Mesothelial cell of epicardium (in vitro differentiated cells): ENCODE measurements around the gene ACTN4. TPM values are rescaled to one million over a fixed set of nuclear protein-coding genes. Genes with fewer than 3 reads are reported as not detected.
A peak's percentile ranks its signal among the peaks of the same experiment; 100 is the strongest.

Experiments
- DNase-seq, 2 experiments: peaks; one replicate each; pipeline ENCODE4 v3.0.0; 2021; ENCODE audit warnings: low spot score in 2 of 2; ENCODE audit not compliant: unreplicated experiment in 2 of 2
- H3K27ac Mint-ChIP-seq: 2 replicates; pipeline ENCODE4 v1.8.0; 2021; ENCODE audit warnings: mixed read lengths
- H3K27me3 Mint-ChIP-seq: 2 replicates; pipeline ENCODE4 v1.8.0; 2021; ENCODE audit warnings: low read depth, mixed read lengths
- H3K36me3 Mint-ChIP-seq: 2 replicates; pipeline ENCODE4 v1.8.0; 2021; ENCODE audit warnings: mixed read lengths
- H3K4me1 Mint-ChIP-seq: 2 replicates; pipeline ENCODE4 v1.8.0; 2021; ENCODE audit warnings: mixed read lengths
- H3K4me3 Mint-ChIP-seq: 2 replicates; pipeline ENCODE4 v1.8.0; 2021; ENCODE audit warnings: mild to moderate bottlenecking, moderate library complexity, mixed read lengths
- H3K9me3 Mint-ChIP-seq: 2 replicates; pipeline ENCODE4 v1.8.0; 2021; ENCODE audit warnings: mixed read lengths
- total RNA-seq: library from RNA; stranded (reverse); gene quantifications from 3 replicates; pipeline ENCODE4 v1.2.1, GENCODE V29; 2021
- TF ChIP-seq, protein P1 (sequence below): fragments of 200-600 bp; sonication (generic); IDR thresholded peaks from one replicate; pipeline ENCODE4 v1.5.0; 2021; ENCODE audit warnings: antibody characterized with exemption; ENCODE audit not compliant: unreplicated experiment

The ACTN4 gene
- total RNA-seq, 1 donor from 2014 or later = 452 TPM

DNA sequence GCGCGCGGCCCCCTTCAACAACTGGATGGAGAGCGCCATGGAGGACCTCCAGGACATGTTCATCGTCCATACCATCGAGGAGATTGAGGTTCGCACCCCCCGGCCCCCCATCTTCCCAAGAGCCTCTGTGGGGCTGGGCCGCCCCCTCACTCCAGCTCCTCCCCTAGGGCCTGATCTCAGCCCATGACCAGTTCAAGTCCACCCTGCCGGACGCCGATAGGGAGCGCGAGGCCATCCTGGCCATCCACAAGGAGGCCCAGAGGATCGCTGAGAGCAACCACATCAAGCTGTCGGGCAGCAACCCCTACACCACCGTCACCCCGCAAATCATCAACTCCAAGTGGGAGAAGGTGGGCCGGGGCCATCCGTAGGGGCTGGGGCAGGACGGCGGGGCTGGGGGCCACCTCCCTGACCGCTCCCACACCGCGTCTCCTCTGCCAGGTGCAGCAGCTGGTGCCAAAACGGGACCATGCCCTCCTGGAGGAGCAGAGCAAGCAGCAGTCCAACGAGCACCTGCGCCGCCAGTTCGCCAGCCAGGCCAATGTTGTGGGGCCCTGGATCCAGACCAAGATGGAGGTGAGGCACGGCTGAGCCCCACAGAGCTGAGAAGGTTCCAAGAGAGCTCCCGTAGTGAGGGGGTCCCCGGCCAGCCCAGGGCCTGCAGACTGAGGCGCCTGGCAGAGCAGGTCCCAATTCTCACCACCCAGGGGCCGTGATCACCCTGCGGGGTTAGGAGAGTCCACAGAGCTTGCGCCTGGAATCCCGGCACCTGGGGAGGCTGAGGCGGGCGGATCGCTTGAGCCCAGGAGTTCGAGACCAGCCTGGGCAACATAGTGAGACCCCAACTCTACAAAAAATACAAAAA, 76.8 kb downstream of the ACTN4 start:
- peaks cover 3% of the 10 kb centered on the region for H3K36me3 Mint-ChIP-seq
- H3K27ac Mint-ChIP-seq = no peak overlapping the region
- no peaks in the 10 kb centered on the region for H3K27me3 Mint-ChIP-seq
- TF ChIP-seq, protein P1, sequence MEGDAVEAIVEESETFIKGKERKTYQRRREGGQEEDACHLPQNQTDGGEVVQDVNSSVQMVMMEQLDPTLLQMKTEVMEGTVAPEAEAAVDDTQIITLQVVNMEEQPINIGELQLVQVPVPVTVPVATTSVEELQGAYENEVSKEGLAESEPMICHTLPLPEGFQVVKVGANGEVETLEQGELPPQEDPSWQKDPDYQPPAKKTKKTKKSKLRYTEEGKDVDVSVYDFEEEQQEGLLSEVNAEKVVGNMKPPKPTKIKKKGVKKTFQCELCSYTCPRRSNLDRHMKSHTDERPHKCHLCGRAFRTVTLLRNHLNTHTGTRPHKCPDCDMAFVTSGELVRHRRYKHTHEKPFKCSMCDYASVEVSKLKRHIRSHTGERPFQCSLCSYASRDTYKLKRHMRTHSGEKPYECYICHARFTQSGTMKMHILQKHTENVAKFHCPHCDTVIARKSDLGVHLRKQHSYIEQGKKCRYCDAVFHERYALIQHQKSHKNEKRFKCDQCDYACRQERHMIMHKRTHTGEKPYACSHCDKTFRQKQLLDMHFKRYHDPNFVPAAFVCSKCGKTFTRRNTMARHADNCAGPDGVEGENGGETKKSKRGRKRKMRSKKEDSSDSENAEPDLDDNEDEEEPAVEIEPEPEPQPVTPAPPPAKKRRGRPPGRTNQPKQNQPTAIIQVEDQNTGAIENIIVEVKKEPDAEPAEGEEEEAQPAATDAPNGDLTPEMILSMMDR = no peak
- no peak for DNase-seq
- H3K4me3 Mint-ChIP-seq = no peak overlapping the region
- no peaks in the 10 kb centered on the region for H3K9me3 Mint-ChIP-seq
- peaks cover 5% of the 10 kb centered on the region for H3K4me1 Mint-ChIP-seq

DNA sequence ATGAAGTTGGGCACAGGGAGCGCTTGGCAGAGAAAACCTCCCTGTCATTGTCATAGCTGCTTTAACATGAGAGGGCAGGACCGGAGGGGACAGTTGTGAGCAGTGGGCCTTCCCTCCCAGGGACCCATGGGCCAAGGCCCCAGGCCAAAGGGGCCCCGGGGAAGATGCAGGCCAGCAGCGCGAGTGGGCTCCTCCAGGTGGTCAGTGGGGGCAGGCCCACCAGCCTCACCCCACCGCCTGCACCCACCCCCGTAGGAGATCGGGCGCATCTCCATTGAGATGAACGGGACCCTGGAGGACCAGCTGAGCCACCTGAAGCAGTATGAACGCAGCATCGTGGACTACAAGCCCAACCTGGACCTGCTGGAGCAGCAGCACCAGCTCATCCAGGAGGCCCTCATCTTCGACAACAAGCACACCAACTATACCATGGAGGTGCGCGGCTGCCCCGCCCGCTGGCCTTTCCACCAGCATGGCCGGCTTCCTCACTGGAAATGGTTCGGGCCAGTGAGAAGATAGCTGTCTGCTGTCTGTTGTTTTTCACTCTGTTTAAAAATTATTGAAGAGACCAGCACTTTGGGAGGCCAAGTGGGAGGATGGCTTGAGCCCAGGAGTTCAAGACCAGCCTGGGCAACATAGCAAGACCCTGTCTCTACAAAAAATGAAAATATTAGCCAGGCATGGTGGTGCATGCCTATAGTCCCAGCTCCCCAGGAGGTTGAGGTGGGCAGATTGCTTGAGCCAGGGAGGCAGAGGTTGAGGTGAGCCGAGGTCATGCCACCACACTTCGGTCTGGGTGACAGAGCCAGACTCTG, 78.2 kb downstream of the ACTN4 start:
- DNase-seq = no peak
- Mint-ChIP-seq H3K27ac (no peak overlapping the region), H3K36me3 (peaks cover 14% of the 10 kb centered on the region), H3K27me3 (no peaks in the 10 kb centered on the region), H3K4me1 (peaks cover 9% of the 10 kb centered on the region), H3K9me3 (no peaks in the 10 kb centered on the region), H3K4me3 (no peak overlapping the region)
- TF ChIP-seq, protein P1 = no peak

- Mint-ChIP-seq H3K27me3 (no peaks in the 10 kb centered on the region), H3K27ac (peak overlapping the region; percentile 43), H3K9me3 (no peaks in the 10 kb centered on the region), H3K4me3 (no peak overlapping the region), H3K36me3 (peaks cover 14% of the 10 kb centered on the region), H3K4me1 (peaks cover 9% of the 10 kb centered on the region)
- no peak for DNase-seq
- TF ChIP-seq, protein P1 = no peak
Measured at GRCh38 chr19:38726284-38726673, 78.8 kb downstream of the ACTN4 start.

DNA sequence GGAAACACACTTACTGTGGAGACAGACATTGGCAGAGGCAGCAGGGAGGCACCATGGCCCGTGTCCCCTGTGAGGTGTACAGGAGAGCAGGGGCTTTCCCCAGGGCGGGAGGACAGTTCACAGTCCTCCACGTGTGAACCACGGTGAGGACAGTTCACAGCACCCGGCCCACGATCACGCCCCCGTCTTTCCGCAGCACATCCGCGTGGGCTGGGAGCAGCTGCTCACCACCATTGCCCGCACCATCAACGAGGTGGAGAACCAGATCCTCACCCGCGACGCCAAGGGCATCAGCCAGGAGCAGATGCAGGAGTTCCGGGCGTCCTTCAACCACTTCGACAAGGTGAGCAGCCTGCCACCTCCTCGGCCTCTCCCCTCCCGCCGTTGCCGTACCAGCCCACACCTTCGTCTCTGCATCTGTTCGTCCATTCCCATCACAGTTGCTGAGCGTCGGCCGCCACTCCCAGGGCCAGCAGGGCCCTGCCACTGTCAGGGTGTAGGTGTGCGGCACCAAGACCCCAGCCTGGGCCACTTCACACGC, 79.4 kb downstream of the ACTN4 start:
- TF ChIP-seq, protein P1 = no peak
- Mint-ChIP-seq H3K4me3 (no peak overlapping the region), H3K9me3 (no peaks in the 10 kb centered on the region), H3K36me3 (peaks cover 17% of the 10 kb centered on the region), H3K27me3 (no peaks in the 10 kb centered on the region), H3K27ac (no peak overlapping the region), H3K4me1 (peaks cover 9% of the 10 kb centered on the region)
- DNase-seq = no peak

GRCh38 chr19:38727306-38727867, 79.9 kb downstream of the ACTN4 start:
- TF ChIP-seq, protein P1 = no peak
- no peak for DNase-seq
- H3K27me3 Mint-ChIP-seq = no peaks in the 10 kb centered on the region
- H3K9me3 Mint-ChIP-seq = no peaks in the 10 kb centered on the region
- H3K27ac Mint-ChIP-seq = no peak overlapping the region
- peaks cover 9% of the 10 kb centered on the region for H3K4me1 Mint-ChIP-seq
- no peak overlapping the region for H3K4me3 Mint-ChIP-seq
- H3K36me3 Mint-ChIP-seq = peaks cover 21% of the 10 kb centered on the region
